ENCODE measurements around the gene ADARB2. TPM values are rescaled to one million over a fixed set of nuclear protein-coding genes. Genes with fewer than 3 reads are reported as not detected.
"Not testable (repeated sequence)": the region's sequence is repeated elsewhere in the genome, so short reads cannot be mapped to it uniquely, and the experiment has no call there.

Gene ADARB2
- total RNA-seq, 1 donor from 2014 or later, result 0.05 TPM

- H3K36me3 Mint-ChIP-seq (ENCODE audit: low read depth); H3K4me1 Mint-ChIP-seq (ENCODE audit: low read depth); DNase-seq (ENCODE audit: low spot score); H3K9me3 Mint-ChIP-seq; H3K27me3 Mint-ChIP-seq (ENCODE audit: low read depth); intact Hi-C loops (cut with micrococcal nuclease); H3K27ac Mint-ChIP-seq; H3K4me3 Mint-ChIP-seq (ENCODE audit: low read depth): not testable (repeated sequence)
These were observed 199.9 kb downstream of the ADARB2 start for GRCh38 chr10:1537449-1537848.

DNA sequence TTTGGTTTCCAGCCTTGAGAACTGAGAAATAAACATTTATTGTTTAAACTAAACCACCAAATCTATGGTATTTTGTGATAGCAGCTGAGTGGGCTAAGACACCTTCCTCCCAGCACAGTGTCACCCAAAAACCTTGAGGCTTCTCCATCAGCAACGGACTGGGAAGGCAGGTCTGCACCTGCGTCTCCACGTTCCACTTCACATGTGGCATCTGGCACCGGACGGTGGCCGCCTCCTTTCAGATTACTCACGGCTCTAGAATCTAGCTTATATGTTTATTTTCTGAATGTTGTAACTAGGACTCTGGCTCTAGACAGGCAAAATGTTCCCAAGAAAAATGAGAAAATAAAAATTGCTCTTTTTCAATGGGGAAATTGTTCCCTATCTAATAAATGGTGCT, 201.0 kb downstream of the ADARB2 start:
- Mint-ChIP-seq H3K27ac (no peak overlapping the region), H3K27me3 (ENCODE audit: low read depth) (no peaks in the 10 kb centered on the region), H3K4me1 (ENCODE audit: low read depth) (no peaks in the 10 kb centered on the region), H3K4me3 (ENCODE audit: low read depth) (no peak overlapping the region), H3K9me3 (no peaks in the 10 kb centered on the region), H3K36me3 (ENCODE audit: low read depth) (no peaks in the 10 kb centered on the region)
- DNase-seq (ENCODE audit: low spot score), result no peak
- intact Hi-C loops (cut with micrococcal nuclease), result no loop called here

DNA sequence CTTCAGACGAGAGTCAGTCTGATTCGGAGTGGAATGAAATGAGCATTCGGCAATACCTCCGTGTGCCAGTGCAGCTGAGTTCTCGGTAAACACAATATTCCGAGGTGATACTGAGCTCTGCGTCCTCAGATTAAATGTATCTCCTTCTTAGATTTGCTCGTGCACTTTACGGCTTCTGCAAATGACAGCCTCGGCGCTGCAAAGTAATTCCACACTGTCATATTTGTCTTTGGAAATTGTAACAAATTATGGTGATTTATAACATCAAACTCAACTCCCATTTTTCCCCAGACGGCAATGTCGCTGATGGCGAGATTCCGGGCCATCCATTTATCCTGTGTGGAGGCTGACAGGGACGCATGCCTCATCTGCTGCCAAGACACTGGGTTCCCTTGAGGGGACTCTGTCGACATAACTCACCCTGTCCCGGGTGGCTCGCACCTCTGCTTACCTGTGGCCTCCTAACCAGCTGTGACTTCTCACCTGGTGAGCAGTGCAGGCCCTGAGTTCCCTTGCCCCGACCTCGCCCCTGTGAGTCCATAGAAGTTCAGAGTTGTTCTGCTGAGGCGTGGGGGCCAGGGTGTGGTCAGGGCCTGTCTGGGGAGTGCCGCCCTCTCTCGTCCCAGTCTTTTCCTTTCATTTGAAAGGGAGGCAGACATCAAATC, 201.9 kb downstream of the ADARB2 start:
- no peaks in the 10 kb centered on the region for H3K27me3 Mint-ChIP-seq (ENCODE audit: low read depth)
- no peaks in the 10 kb centered on the region for H3K4me1 Mint-ChIP-seq (ENCODE audit: low read depth)
- H3K9me3 Mint-ChIP-seq, result no peaks in the 10 kb centered on the region
- intact Hi-C loops (cut with micrococcal nuclease), result no loop called here
- H3K27ac Mint-ChIP-seq, result no peak overlapping the region
- H3K36me3 Mint-ChIP-seq (ENCODE audit: low read depth), result no peaks in the 10 kb centered on the region
- H3K4me3 Mint-ChIP-seq (ENCODE audit: low read depth), result no peak overlapping the region
- no peak for DNase-seq (ENCODE audit: low spot score)

DNA sequence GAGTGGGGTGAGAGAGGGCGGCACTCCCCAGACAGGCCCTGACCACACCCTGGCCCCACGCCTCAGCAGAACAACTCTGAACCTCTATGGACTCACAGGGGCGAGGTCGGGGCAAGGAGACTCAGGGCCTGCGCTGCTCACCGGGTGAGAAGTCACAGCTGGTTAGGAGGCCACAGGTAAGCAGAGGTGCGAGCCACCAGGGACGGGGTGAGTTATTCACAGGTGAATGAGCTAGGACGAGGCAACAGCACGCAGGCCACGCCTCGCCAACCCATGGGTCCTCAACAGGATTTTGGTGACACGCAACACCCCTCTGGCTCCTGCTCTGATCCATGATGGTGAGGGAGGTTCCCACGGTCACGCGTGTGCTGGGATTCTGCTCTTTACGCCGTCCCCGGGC, 202.5 kb downstream of the ADARB2 start:
- no peaks in the 10 kb centered on the region for H3K9me3 Mint-ChIP-seq
- intact Hi-C loops (cut with micrococcal nuclease), result no loop called here

DNA sequence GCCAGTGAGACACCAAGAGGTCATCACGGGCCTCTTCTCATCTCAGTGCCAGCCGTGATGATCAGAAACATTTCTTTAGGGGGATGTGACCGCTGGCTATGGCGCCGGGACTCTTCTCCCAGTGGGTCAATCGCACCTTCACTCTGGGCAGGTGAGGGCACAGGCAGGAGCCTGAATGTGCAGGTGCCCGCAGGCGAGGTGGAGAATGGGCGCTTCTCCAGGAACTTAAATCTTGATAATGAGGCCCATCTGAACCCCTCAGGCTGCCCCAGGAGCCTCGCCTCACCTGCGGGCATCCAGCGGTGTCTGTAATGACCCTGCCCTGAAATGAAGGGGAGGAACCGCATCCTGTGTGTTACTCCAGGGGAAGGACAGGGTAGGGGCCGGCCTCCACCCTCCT, 204.7 kb downstream of the ADARB2 start:
- Mint-ChIP-seq H3K27ac (no peak overlapping the region), H3K4me3 (ENCODE audit: low read depth) (no peak overlapping the region), H3K36me3 (ENCODE audit: low read depth) (no peaks in the 10 kb centered on the region), H3K9me3 (no peaks in the 10 kb centered on the region), H3K4me1 (ENCODE audit: low read depth) (no peaks in the 10 kb centered on the region), H3K27me3 (ENCODE audit: low read depth) (no peaks in the 10 kb centered on the region)
- DNase-seq (ENCODE audit: low spot score), result no peak
- intact Hi-C loops (cut with micrococcal nuclease), result no loop called here

More for the DNA sequence above, 202.5 kb downstream of the ADARB2 start:
- no peak overlapping the region for H3K27ac Mint-ChIP-seq
- no peaks in the 10 kb centered on the region for H3K36me3 Mint-ChIP-seq (ENCODE audit: low read depth)
- H3K4me3 Mint-ChIP-seq (ENCODE audit: low read depth), result no peak overlapping the region
- H3K4me1 Mint-ChIP-seq (ENCODE audit: low read depth), result no peaks in the 10 kb centered on the region
- no peak for DNase-seq (ENCODE audit: low spot score)
- H3K27me3 Mint-ChIP-seq (ENCODE audit: low read depth), result no peaks in the 10 kb centered on the region

DNA sequence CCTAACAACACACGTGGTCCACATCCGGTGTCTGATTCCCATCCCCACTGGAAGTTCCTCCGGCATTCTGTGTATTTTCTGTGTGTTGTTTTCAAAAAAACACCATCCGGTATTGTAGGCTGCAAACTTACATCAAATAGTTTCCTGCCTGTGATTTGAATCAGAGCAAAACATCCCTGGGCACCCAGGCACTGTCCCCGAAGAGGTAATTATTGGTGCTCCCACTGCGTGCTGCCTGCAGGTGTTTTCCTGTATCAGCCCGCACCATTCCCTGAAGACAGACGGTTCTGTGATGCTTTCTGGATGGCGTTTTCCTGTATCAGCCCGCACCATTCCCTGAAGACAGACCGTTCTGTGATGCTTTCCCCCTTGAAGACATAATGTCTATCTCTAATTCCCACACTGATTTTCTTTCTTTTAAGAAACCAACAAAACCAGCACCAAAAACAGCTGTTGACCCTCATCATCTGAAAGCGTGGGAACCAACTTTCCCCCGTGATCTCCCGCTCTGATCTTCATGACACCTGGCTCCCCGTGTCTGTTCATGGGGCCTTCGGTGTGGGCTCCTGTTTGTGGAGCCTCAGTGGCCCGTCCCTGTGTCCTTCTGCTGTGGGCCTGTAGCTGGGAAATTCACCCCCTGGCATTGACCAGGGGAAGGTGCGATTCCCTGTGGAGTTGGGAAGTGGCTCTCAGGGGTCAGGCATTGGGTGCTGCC, 205.3 kb downstream of the ADARB2 start:
- Mint-ChIP-seq H3K4me1 (ENCODE audit: low read depth) (no peaks in the 10 kb centered on the region), H3K27ac (no peak overlapping the region), H3K4me3 (ENCODE audit: low read depth) (no peak overlapping the region), H3K9me3 (no peaks in the 10 kb centered on the region), H3K27me3 (ENCODE audit: low read depth) (no peaks in the 10 kb centered on the region), H3K36me3 (ENCODE audit: low read depth) (no peaks in the 10 kb centered on the region)
- intact Hi-C loops (cut with micrococcal nuclease), result no loop called here
- no peak for DNase-seq (ENCODE audit: low spot score)

DNA sequence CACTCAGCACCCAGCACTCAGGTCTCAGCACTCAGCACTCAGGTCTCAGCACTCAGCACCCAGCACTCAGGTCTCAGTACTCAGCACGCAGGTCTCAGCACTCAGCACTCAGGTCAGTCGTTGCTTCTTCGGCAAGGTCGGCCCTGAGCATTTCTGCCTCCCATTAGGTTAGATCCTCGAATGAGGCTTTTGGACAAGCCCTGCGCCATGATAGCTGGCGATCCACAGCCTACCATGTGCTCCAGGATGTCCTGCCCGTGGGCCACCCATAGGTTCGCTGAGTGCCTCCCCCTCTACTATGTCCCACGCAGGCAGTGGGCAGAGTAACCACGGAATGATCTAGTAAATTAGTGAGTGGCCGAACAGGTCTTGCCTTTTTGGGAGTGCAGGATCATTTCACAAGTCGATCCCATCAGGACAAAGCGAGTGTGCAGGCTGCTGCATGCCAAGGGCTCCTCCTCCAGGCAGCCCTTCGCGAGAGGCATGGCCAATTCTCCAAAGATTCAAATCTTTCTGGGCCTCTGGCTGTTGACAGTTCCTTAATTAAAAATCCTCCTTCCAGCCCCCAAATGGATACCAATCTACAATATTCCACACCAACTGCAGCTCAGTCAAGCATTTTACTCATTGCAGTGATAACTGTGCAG, 206.3 kb downstream of the ADARB2 start:
- DNase-seq (ENCODE audit: low spot score), result no peak
- H3K9me3 Mint-ChIP-seq, result no peaks in the 10 kb centered on the region
- H3K27me3 Mint-ChIP-seq (ENCODE audit: low read depth), result no peaks in the 10 kb centered on the region
- H3K4me3 Mint-ChIP-seq (ENCODE audit: low read depth), result no peak overlapping the region
- no peak overlapping the region for H3K27ac Mint-ChIP-seq
- intact Hi-C loops (cut with micrococcal nuclease), result no loop called here
- no peaks in the 10 kb centered on the region for H3K36me3 Mint-ChIP-seq (ENCODE audit: low read depth)
- no peaks in the 10 kb centered on the region for H3K4me1 Mint-ChIP-seq (ENCODE audit: low read depth)

DNA sequence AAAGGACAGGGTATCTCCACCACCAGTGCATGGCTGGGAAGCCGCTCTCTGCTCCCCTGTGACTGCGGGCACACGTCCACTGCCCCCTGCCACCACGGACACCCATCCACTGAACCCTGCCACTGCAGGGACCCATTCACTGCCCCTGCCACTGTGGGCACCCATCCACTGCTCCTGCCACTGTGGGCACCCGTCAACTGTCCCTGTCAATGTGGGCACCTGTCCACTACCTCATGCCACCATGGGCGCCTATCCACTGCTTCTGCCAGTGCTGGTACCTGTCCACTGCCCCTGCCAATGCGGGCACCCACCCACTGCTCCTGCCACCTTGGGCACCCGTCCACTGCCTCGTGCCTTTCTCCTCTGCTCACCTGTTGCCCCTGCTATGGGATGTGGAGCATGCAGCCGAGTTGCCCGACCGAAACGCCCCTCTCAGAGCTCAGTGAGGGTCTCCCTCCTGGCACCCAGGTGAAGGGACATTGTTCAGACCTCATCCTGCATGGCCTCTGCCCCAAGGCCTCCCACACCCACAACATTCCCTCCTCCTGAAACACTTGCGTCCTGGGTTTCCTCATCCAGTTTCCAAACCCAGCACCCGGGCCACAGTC, 207.4 kb downstream of the ADARB2 start:
- H3K36me3 Mint-ChIP-seq (ENCODE audit: low read depth), result no peaks in the 10 kb centered on the region
- intact Hi-C loops (cut with micrococcal nuclease), result no loop called here
- no peak overlapping the region for H3K4me3 Mint-ChIP-seq (ENCODE audit: low read depth)
- no peaks in the 10 kb centered on the region for H3K27me3 Mint-ChIP-seq (ENCODE audit: low read depth)
- DNase-seq (ENCODE audit: low spot score), result no peak
- H3K27ac Mint-ChIP-seq, result no peak overlapping the region
- no peaks in the 10 kb centered on the region for H3K4me1 Mint-ChIP-seq (ENCODE audit: low read depth)
- no peaks in the 10 kb centered on the region for H3K9me3 Mint-ChIP-seq

- Mint-ChIP-seq H3K27ac (no peak overlapping the region), H3K9me3 (no peaks in the 10 kb centered on the region)
- intact Hi-C loops (cut with micrococcal nuclease), result no loop called here
These were observed 209.4 kb downstream of the ADARB2 start for GRCh38 chr10:1527951-1528350.

DNA sequence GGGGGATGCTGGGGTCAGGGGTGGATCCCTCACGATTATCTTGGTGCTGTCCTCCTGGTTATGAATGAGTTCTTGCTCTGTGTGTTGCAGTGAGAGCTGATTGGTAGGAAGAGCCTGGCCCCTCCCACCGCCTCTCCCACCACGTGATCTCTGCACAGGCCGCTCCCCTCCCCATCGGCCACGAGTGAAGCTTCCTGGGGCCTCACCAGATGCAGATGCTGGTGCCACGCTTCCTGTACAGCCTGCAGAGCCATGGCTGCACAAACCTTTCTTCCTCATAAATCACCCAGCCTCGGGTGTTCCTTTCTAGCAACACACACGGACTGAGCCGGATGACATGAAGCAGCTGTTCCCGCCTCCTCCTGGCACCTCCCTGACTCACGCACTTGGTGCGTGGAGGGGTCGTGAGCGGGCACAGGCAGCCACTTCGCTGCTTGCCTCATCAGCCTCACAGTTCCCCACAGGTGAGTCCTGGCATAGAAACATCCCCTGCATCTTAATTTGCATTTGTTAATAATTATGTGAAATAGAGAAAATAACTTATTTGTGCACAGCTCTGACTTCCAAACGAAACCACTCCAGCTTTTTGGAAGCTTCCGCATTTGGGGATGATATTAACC, 210.8 kb downstream of the ADARB2 start:
- no peaks in the 10 kb centered on the region for H3K27me3 Mint-ChIP-seq (ENCODE audit: low read depth)
- no peaks in the 10 kb centered on the region for H3K4me1 Mint-ChIP-seq (ENCODE audit: low read depth)
- no peaks in the 10 kb centered on the region for H3K36me3 Mint-ChIP-seq (ENCODE audit: low read depth)
- no peaks in the 10 kb centered on the region for H3K9me3 Mint-ChIP-seq
- no peak overlapping the region for H3K4me3 Mint-ChIP-seq (ENCODE audit: low read depth)
- DNase-seq (ENCODE audit: low spot score), result no peak
- no peak overlapping the region for H3K27ac Mint-ChIP-seq
- intact Hi-C loops (cut with micrococcal nuclease), result no loop called here

More at GRCh38 chr10:1527951-1528350, 209.4 kb downstream of the ADARB2 start:
- no peak for DNase-seq (ENCODE audit: low spot score)
- Mint-ChIP-seq H3K27me3 (ENCODE audit: low read depth) (no peaks in the 10 kb centered on the region), H3K4me3 (ENCODE audit: low read depth) (no peak overlapping the region), H3K4me1 (ENCODE audit: low read depth) (no peaks in the 10 kb centered on the region), H3K36me3 (ENCODE audit: low read depth) (no peaks in the 10 kb centered on the region)

DNA sequence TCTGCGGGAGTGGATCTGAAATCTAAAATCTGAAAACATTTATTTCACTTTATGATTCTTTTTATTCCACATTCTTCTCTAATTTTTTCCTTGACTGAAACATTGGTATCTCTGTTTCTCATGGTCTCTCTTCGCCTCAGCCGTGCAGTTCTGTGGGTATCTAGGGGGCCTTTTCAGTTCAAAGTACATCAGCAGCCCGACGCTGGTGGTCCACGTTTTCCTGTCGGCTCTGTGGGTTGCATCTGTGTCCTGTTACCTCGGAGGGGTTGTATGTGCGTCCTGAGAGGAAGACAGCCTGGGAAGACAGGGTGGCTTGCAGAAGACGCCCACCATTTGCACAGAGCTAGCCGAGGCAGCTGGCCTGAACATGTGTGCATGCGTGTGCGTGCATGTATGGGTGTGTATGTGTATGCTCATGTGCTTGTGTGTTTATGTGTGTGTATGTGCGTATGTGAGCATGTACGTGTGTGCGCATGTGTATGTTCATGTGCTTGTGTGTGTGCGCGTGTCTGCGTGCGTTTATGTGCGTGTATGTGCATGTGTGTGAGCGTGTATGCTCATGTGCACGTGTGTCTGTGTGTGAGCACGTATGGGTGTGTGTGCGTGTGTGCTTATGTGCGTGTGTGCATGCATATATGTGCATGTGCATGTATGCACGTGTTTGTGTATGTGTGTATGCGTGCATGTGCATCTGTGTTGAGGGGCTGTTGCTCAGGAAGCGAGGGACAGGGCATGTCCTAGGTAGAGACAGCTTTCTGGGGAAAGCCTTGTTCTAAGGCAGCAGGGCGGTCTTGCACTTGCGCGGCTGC, 211.8 kb downstream of the ADARB2 start:
- no peaks in the 10 kb centered on the region for H3K27me3 Mint-ChIP-seq (ENCODE audit: low read depth)
- DNase-seq (ENCODE audit: low spot score), result no peak
- no peak overlapping the region for H3K27ac Mint-ChIP-seq
- H3K4me3 Mint-ChIP-seq (ENCODE audit: low read depth), result no peak overlapping the region
- no peaks in the 10 kb centered on the region for H3K9me3 Mint-ChIP-seq
- intact Hi-C loops (cut with micrococcal nuclease), result no loop called here
- H3K36me3 Mint-ChIP-seq (ENCODE audit: low read depth), result no peaks in the 10 kb centered on the region
- H3K4me1 Mint-ChIP-seq (ENCODE audit: low read depth), result no peaks in the 10 kb centered on the region

DNA sequence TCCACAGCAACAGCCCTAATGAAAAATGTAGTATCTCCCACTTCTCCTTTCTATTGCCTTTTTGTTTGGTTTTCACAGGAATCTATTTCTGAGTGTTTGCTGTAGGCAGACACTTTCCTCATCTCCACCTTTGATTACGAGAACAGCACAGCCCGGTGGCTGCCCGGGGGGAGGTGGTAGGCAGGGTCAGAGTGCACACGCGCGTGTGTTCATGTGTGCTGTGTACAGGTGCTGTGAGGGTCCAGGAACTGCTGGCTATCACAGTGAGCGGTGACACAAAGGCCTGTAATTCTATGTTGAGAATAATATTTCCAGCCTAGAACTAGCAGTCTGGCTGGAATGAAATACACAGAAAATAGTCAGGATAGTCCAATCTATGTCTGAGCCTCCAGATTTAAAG, 212.8 kb downstream of the ADARB2 start:
- intact Hi-C loops (cut with micrococcal nuclease), result no loop called here
- Mint-ChIP-seq H3K4me3 (ENCODE audit: low read depth) (no peak overlapping the region), H3K4me1 (ENCODE audit: low read depth) (no peaks in the 10 kb centered on the region), H3K36me3 (ENCODE audit: low read depth) (no peaks in the 10 kb centered on the region), H3K9me3 (no peaks in the 10 kb centered on the region), H3K27ac (no peak overlapping the region), H3K27me3 (ENCODE audit: low read depth) (no peaks in the 10 kb centered on the region)
- no peak for DNase-seq (ENCODE audit: low spot score)

Data from activated T-helper 2 cell treated with anti-CD3 and anti-CD28 coated beads, Interferon-gamma antibody, Interleukin-2, Interleukin-4, amounts not matched to agents 10 μg/mL and 5 μg/mL and 100 μg/mL, durations not matched to agents 14 hours and 24 hours and 36 hours (primary cell).